GM18519 (cell line): ENCODE results near the gene DYRK1A.

ENCODE experiments used
- ATAC-seq: cut with Tn5 transposase; IDR thresholded peaks from one replicate; pipeline ENCODE4 v1.9.1; 2021; ENCODE audit warnings: mild to moderate bottlenecking, moderate library complexity; ENCODE audit not compliant: unreplicated experiment, low FRiP score

DYRK1A gene

DNA sequence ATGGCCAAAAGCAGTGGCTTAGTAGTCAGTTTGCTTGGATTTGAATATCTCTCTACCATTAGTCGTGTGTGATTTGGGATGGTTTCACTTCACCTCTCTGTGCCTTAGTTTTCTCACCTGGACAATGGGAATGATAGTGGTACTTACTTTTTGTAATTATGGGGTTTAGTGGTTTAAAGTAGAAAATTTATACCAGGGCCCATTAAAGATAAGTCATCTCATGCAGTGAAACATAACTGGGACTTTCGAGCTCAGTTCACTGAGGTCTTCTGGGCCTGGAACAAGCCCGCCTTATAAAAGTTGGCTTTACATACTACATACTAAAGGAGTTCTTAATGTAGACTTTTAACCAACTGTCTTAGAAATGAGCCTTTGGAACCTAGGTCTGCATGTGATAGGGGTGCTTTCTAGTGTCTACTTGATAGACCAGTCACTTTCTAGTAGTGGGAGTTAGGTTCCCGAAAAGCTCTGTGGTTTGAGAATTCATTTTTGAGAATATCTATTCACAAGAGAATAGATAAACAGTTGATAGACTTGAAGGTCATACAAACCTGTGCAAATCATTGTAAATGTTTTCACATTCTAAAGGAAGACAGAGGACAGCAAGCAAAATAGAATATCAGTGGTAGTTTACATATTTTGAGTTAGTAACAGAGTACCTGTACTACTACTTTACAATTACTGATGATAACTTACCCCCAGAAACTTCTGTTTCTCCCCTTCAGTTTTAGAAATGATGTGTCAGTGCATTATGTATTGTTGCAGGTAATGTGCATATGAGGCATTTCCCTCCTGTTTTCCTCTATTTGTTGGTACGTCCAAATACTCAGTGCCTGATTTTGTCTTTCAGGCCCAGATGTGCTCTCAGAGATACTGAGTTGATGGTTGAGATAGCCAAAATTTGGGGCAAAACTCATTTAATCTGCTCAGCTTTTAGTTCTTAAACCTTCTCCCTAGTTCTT lies 48.0 kb downstream of the DYRK1A start:
- ATAC-seq = no peak

- no peak for ATAC-seq
These were observed 49.4 kb downstream of the DYRK1A start for GRCh38 chr21:37415939-37416338.

GRCh38 chr21:37416914-37417313 lies 50.3 kb downstream of the DYRK1A start:
- no peak for ATAC-seq

DNA sequence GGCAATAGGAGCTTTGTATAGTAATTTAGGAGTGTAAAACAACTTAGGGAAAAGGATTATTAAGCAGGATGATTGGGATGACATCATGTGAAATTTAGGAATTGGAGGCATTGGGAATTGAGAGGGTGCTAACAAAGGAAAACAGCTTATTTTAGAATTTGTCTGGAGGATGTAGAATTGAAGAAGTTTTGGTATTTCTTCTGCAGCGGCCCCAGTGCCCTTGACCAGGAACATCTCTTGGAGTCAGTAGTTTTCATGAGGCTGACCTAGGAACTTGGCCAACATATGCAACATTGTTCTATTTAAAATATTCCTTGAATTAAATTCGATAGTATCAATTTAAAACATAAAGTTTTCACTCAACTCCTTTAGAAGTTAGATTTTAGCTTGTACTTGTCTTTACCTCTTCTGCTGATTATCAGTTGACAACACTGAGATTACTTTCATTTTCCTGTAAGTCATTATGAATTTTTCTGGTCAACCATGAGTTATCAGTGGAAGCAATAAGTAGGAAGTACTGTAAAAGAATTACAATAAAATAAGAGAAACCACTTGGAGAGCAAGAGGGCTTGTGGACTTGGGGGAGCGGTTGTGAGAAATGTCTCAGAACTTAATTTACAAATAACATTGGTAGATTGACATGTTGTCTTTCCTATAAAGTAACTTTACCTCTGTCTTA lies 52.8 kb downstream of the DYRK1A start:
- no peak for ATAC-seq

- ATAC-seq = no peak
These were observed 54.7 kb downstream of the DYRK1A start for GRCh38 chr21:37421306-37421705.

DNA sequence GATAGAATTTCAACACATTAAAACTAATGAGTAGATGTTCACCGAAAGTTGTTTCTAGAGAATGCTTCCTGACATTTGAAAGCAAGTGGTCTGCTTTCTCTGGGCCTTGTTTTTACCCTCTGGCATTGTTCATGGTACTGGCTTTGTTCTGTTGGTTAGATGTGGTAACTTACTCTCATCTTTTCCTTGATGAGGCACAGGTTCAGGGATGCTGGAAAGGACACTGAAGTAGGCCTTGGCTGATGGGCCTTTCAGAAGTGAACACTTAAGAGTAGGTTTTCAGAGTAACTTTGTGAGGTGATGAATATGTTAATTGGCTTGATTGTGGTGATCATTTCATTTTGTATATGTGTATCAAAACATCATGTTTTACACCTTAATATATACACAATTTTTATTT lies 55.8 kb downstream of the DYRK1A start:
- ATAC-seq = no peak

DNA sequence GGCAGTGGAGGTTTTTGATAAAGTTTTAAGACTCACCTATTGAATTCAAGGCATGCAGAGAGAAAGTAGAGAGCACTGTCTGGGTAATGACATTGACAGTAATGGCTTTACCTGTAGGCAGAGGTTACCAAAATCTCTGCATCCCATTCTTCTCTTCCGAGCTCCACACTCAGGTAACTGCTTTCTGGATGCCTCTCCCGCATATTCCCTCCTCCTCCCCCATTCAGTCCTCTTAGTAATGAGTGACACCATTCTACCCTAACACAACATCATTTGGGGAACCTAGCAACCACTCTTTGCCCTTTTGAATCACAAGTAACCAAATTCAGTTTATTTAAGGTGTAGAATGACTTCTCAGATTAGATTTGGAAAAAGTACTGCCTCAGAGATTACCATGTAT lies 56.5 kb downstream of the DYRK1A start:
- no peak for ATAC-seq

- no peak for ATAC-seq
These were observed 57.8 kb downstream of the DYRK1A start for GRCh38 chr21:37424396-37424795.

DNA sequence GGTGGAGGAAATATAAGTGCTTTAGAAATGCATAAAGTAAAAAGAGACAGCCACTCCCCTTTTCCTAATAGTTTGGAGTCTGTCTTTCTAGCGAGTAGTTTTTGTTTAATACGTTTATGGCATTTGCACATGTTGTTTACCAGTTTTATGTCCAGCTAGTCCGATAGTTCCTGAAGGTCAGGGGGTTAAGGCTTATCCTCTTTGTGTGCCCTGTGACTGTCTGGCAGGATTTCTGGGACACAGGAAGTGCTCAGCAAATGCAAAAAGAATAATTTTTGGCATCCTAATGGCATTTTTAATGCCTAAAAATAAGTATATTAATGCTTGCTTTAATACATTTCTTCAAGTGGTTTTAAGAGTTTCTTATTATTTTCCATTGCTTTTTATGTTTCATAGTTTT lies 58.4 kb downstream of the DYRK1A start:
- ATAC-seq = no peak

- no peak for ATAC-seq
These were observed 59.1 kb downstream of the DYRK1A start for GRCh38 chr21:37425684-37426083.

- ATAC-seq = no peak
These were observed 60.6 kb downstream of the DYRK1A start for GRCh38 chr21:37427221-37427620.

DNA sequence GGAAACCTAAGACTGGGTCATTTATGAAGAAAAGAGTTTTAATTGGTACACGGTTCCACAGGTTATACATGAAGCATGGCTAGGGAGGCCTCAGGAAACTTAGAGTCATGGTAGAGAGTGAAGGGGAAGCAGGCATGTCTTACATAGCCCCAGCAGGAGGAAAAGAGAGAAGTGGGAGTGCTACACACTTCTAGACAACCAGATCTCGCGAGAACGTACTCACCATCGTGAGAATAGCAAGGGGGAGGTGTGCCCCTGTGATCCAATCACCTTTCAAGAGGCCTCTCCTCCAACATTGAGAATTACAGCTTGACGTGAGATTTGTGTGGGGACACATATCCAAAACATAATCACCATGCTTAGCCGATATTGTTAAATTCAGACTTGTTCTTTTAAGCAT lies 62.8 kb downstream of the DYRK1A start:
- ATAC-seq = no peak

DNA sequence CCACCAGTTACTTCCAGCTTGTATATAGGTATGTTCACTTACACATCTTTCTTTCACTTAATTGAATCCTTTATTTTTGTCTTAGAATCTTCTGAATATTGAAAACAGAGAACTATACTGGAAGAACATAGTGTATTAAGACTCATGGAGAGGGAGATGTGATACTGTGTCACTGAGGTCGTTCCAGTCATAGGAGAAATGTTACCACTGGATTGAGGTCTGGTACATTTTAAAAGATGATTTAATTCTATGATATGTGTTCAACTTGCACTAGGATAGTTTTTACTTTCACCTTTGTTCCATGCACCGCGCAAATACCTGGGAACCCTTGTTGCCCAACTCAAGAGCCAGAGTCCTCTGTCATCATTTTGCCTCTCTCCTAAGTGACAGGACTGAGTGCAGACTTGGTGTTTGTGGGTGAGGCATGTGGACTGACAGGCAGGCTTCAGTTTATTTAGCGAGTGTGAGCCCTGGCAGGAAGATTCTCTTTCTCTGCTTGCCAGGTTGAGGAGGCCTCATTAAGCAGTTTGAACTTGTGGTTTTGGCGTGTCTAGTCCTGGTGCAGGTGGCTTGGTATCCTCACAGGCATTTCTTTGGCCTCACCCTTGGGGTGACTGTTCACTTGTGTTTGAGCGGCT lies 63.7 kb downstream of the DYRK1A start:
- no peak for ATAC-seq

GRCh38 chr21:37431243-37431642 lies 64.7 kb downstream of the DYRK1A start:
- ATAC-seq = no peak

GRCh38 chr21:37432710-37433455 lies 66.3 kb downstream of the DYRK1A start:
- ATAC-seq = no peak

DNA sequence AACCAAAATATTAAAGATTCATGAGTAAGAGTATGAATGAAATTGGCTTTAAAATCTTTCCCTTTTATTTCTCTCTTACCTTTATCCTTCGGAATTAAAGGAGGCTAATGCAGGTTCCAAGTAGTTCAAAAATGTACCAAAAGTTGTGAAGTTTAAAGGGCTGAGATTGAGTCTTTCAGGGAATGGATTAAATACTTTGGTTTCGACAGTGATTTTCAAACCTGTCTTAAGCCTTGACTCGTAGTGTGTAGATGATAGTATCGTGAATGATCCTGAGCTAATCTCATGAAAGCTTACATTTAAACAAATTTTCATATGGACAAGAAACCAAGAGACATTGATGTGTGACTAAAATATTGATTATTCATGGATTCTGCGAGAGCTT lies 66.9 kb downstream of the DYRK1A start:
- no peak for ATAC-seq

DNA sequence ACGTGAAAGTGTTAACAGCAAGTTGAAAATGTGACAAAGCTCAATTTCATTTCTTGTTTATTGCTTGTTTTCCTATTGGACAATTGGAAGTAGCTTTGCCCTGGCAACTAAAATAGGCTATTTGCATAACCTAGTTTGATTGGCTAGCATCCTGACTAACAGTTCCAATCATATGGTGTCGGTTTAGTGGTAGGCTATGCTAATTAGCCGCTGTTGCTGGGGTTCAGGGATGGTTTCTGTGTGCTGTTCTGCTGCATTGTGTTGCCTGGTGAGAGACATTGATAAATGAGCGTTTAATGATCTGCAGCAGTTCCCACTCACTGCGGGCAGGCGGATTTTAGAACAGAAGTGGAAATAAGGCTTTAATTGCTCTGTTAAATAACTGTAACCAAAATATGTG lies 68.5 kb downstream of the DYRK1A start:
- no peak for ATAC-seq

DNA sequence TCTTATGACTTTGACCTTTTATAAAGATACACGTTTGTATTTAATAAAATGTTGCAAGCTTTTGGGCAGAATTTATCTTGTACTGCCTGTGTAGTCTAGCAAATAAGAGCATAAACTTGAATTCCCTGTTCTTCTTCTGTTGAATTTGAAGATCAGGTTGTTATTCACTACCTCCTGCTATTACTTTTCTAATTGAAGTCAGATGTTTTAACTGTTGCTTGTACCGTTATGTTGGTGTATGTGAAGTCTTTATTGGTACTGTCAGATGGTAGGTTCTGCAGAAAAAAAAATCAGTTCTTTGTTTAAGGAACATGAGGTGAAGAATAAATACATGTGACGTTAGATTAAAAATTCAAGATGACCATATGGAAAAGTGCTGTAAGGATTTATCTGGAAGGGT lies 69.1 kb downstream of the DYRK1A start:
- no peak for ATAC-seq

GRCh38 chr21:37436174-37436573 lies 69.6 kb downstream of the DYRK1A start:
- ATAC-seq = no peak

- ATAC-seq = no peak
These were observed 71.0 kb downstream of the DYRK1A start for GRCh38 chr21:37437376-37438080.
